T-helper 1 cell treated with Interleukin-12 subunit alpha and Interleukin-12 subunit beta and Interleukin-4 antibody, amounts not matched to agents 30 ng/mL and 1 ng/mL, for 36 hours (primary cell): ENCODE results near the gene PCDHB11. TPM values are rescaled to one million over a fixed set of nuclear protein-coding genes. Genes with fewer than 3 reads are reported as not detected.
"Not testable (repeated sequence)": the region's sequence is repeated elsewhere in the genome, so short reads cannot be mapped to it uniquely, and the experiment has no call there.

Source experiments
- intact Hi-C: fragments of 100-400 bp; cut with micrococcal nuclease; formaldehyde crosslinking; loops from one replicate; pipeline ENCODE4 v1.15.1; 2024
- total RNA-seq: library from RNA; stranded (reverse); gene quantifications from 2 replicates; pipeline ENCODE4 v1.2.3, GENCODE V29; 2022

PCDHB11 gene
- total RNA-seq, 1 donor from 2014 or later = not detected

- intact Hi-C loops = loop anchor here (10.0 kb wide), 1 partner anchor 339 kb away; the partner anchor contains the start of genes PCDHA8 and PCDHA9
Measured at GRCh38 chr5:141184117-141184855, 15.1 kb upstream of the PCDHB11 start.

DNA sequence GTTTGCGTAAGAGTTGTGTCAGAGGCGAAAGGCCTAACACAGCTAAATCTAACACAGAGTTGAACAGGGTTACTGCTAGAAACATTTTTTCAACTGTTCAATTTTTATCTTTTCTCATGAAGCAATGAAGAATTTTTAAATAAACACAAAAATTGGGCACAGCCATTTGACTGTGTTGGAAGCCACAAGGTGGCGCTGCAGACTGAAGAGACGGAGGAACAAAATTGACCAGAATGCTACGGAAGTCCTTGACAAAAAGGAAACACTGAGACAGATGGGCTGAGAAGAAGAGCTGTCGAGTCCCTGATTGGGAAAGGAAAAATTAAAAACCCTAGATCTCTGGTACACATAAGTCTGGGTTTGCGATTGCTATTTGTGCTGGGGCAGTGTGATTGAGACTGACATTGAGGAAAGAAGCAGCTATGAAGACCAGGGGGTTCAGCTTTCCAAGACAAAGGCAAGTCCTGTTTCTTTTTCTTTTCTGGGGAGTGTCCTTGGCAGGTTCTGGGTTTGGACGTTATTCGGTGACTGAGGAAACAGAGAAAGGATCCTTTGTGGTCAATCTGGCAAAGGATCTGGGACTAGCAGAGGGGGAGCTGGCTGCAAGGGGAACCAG, 12.4 kb upstream of the PCDHB11 start, which contains the start of gene PCDHB9:
TSS of gene PCDHB9 (plus strand) at position 265 of the 616 bp plus-strand sequence. CDS start at position 423, 158 bp downstream.
- intact Hi-C loops = loop anchor here (5.0 to 10.0 kb wide), 2 partner anchors 342 to 370 kb away; partner anchors contain the start of genes PCDHA8 and PCDHA9

DNA sequence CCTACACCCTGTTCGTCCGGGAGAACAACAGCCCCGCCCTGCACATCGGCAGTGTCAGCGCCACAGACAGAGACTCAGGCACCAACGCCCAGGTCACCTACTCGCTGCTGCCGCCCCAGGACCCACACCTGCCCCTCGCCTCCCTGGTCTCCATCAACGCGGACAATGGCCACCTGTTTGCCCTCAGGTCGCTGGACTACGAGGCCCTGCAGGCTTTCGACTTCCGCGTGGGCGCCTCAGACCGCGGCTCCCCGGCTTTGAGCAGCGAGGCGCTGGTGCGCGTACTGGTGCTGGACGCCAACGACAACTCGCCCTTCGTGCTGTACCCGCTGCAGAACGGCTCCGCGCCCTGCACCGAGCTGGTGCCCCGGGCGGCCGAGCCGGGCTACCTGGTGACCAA, 10.7 kb upstream of the PCDHB11 start:
- intact Hi-C loops = loop anchor here (5.0 to 10.0 kb wide), 2 partner anchors 344 to 369 kb away; partner anchors contain the start of genes PCDHA8 and PCDHA9

- intact Hi-C loops = loop anchor here (5.0 to 10.0 kb wide), 2 partner anchors 344 to 368 kb away; partner anchors contain the start of genes PCDHA8 and PCDHA9
Measured at GRCh38 chr5:141189131-141189530, 10.3 kb upstream of the PCDHB11 start.

DNA sequence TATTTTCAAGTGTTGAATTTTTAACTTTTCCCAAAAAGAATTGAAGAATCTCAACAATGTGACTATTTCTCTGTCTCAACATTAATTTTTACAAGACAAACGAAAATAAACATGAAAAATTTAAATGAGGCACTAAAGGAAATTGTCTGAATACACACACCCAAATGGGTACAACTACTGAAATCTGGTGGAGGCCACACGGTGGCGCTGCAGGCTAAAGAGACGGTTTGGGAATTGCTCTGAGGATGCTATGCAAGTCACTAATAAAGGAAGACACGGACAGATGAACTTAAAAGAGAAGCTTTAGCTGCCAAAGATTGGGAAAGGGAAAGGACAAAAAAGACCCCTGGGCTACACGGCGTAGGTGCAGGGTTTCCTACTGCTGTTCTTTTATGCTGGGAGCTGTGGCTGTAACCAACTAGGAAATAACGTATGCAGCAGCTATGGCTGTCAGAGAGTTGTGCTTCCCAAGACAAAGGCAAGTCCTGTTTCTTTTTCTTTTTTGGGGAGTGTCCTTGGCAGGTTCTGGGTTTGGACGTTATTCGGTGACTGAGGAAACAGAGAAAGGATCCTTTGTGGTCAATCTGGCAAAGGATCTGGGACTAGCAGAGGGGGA, 7.2 kb upstream of the PCDHB11 start, which contains the start of gene PCDHB10:
TSS of gene PCDHB10 (plus strand) at position 244 of the 616 bp plus-strand sequence. CDS start at position 444, 200 bp downstream.
- intact Hi-C loops = loop anchor here (10.0 kb wide), 1 partner anchor 173 kb away; the partner anchor contains the start of gene PCDHGA5

- intact Hi-C loops = loop anchor here (10.0 kb wide), 1 partner anchor 170 kb away; the partner anchor contains the start of gene PCDHGA5
Measured at GRCh38 chr5:141194332-141194731, 5.1 kb upstream of the PCDHB11 start.

DNA sequence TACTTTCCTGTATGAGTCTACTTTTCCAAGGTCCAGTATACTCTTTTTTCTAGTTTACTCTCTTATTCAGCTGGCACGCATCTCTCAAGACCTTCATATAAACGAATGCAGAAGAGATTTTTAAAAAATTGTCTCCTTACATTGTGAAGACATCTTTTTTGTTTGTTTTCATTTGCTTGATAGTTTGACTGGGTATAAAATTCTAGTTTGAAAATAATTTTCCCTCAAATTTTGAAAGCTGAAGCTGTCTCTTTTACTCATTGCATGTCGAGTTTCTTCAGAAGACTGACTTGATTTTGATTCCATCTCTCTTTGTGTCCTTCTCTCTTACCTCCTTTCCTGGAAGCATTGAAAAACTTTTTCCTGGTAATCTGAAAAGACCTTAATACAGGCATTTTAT, 3.1 kb upstream of the PCDHB11 start:
- intact Hi-C loops = loop anchor here (10.0 kb wide), 1 partner anchor 168 kb away; the partner anchor contains the start of gene PCDHGA5

GRCh38 chr5:141201126-141201525, 1.7 kb downstream of the PCDHB11 start:
- intact Hi-C loops = not testable (repeated sequence)

DNA sequence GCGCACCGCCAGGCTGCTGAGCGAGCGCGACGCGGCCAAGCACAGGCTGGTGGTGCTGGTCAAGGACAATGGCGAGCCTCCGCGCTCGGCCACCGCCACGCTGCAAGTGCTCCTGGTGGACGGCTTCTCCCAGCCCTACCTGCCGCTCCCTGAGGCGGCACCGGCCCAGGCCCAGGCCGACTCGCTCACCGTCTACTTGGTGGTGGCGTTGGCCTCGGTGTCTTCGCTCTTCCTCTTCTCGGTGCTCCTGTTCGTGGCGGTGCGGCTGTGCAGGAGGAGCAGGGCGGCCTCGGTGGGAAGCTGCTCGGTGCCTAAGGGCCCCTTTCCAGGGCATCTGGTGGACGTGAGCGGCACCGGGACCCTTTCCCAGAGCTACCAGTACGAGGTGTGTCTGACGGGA, 2.2 kb downstream of the PCDHB11 start:
- intact Hi-C loops = not testable (repeated sequence)

DNA sequence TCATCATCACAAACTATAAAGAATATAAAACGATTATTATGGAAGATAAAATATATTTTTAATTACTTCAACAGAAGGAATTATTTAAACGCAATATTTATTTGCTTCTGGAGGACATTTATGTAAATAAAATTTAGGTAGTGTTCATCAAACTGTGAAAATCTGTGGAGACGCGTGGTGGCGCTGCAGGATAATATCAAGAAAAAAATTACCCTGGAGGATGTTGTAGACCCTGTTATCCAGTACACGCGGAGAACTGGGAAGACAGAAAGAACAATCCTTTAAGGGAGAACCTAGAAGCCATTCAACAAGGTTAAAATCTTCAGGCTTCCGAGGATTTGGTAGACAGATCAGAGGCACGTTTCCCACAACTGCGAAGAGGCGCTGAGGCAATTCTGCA, 9.1 kb downstream of the PCDHB11 start, which contains the start of gene PCDHB12:
TSS of gene PCDHB12 (plus strand) at position 242 of the 400 bp plus-strand sequence. CDS start 189 bp downstream, outside the sequence.
- intact Hi-C loops = no loop called here

DNA sequence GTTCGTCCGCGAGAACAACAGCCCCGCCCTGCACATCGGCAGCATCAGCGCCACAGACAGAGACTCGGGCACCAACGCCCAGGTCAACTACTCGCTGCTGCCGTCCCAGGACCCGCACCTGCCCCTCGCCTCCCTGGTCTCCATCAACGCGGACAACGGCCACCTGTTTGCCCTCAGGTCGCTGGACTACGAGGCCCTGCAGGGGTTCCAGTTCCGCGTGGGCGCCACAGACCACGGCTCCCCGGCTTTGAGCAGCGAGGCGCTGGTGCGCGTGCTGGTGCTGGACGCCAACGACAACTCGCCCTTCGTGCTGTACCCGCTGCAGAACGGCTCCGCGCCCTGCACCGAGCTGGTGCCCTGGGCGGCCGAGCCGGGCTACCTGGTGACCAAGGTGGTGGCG, 10.9 kb downstream of the PCDHB11 start:
- intact Hi-C loops = not testable (repeated sequence)

DNA sequence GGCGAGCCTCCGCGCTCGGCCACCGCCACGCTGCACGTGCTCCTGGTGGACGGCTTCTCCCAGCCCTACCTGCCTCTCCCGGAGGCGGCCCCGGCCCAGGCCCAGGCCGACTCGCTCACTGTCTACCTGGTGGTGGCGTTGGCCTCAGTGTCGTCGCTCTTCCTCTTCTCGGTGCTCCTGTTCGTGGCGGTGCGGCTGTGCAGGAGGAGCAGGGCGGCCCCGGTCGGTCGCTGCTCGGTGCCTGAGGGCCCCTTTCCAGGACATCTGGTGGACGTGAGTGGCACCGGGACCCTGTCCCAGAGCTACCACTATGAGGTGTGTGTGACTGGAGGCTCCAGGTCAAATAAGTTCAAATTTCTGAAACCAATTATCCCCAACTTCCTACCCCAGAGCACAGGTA, 11.4 kb downstream of the PCDHB11 start:
- intact Hi-C loops = not testable (repeated sequence)

GRCh38 chr5:141213656-141214339, 14.4 kb downstream of the PCDHB11 start, which contains the start of gene PCDHB13:
TSS of gene PCDHB13 (plus strand) at chr5:141213919. CDS start at chr5:141214124, 205 bp downstream.
- intact Hi-C loops = loop anchor here (2.0 kb wide), 1 partner anchor 35 kb away; no protein-coding TSS in a partner anchor

- intact Hi-C loops = loop anchor here (2.0 kb wide), 1 partner anchor 36 kb away; no protein-coding TSS in a partner anchor
Measured at GRCh38 chr5:141214583-141214982, 15.2 kb downstream of the PCDHB11 start.

- intact Hi-C loops = loop anchor here (2.0 kb wide), 1 partner anchor 37 kb away; no protein-coding TSS in a partner anchor
Measured at GRCh38 chr5:141215504-141215903, 16.1 kb downstream of the PCDHB11 start.

DNA sequence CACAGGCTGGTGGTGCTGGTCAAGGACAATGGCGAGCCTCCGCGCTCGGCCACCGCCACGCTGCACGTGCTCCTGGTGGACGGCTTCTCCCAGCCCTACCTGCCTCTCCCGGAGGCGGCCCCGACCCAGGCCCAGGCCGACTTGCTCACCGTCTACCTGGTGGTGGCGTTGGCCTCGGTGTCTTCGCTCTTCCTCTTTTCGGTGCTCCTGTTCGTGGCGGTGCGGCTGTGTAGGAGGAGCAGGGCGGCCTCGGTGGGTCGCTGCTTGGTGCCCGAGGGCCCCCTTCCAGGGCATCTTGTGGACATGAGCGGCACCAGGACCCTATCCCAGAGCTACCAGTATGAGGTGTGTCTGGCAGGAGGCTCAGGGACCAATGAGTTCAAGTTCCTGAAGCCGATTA, 16.6 kb downstream of the PCDHB11 start:
- intact Hi-C loops = not testable (repeated sequence)

GRCh38 chr5:141223112-141223783, 23.8 kb downstream of the PCDHB11 start, which contains the start of gene PCDHB14:
TSS of gene PCDHB14 (plus strand) at chr5:141223343. CDS start at chr5:141223506, 163 bp downstream.
- intact Hi-C loops = loop anchor here (2.0 kb wide), 1 partner anchor 342 kb away; no protein-coding TSS in a partner anchor

GRCh38 chr5:141224844-141225243, 25.4 kb downstream of the PCDHB11 start:
- intact Hi-C loops = not testable (repeated sequence)

- intact Hi-C loops = not testable (repeated sequence)
Measured at GRCh38 chr5:141225421-141225820, 26.0 kb downstream of the PCDHB11 start.
